HG03432 (cell line): ENCODE measurements around the gene MMP17.
A peak's percentile ranks its signal among the peaks of the same experiment; 100 is the strongest.

ENCODE experiments used
- ATAC-seq: cut with Tn5 transposase; IDR thresholded peaks from one replicate; pipeline ENCODE4 v1.9.1; 2021; ENCODE audit warnings: mild to moderate bottlenecking, moderate library complexity; ENCODE audit not compliant: unreplicated experiment

MMP17 gene

GRCh38 chr12:131847456-131847855 is 19.3 kb downstream of the MMP17 start:
- no peak for ATAC-seq

GRCh38 chr12:131848753-131849152 is 20.6 kb downstream of the MMP17 start:
- no peak for ATAC-seq

GRCh38 chr12:131849700-131850553 is 21.7 kb downstream of the MMP17 start:
- no peak for ATAC-seq

- ATAC-seq, result no peak
Measured at GRCh38 chr12:131850856-131851559, 22.8 kb downstream of the MMP17 start.

GRCh38 chr12:131851741-131852550 is 23.8 kb downstream of the MMP17 start:
- ATAC-seq, result no peak

- ATAC-seq, result peak; percentile 51
Measured at GRCh38 chr12:131852551-131853299, 24.5 kb downstream of the MMP17 start.

- ATAC-seq, result no peak
Measured at GRCh38 chr12:131853832-131854797, 25.9 kb downstream of the MMP17 start.

- ATAC-seq, result no peak
Measured at GRCh38 chr12:131854861-131855476, 26.8 kb downstream of the MMP17 start.

- no peak for ATAC-seq
Measured at GRCh38 chr12:131855521-131856142, 27.4 kb downstream of the MMP17 start.

- ATAC-seq, result no peak
Measured at GRCh38 chr12:131856366-131857097, 28.3 kb downstream of the MMP17 start.

GRCh38 chr12:131857908-131858850 is 30.0 kb downstream of the MMP17 start:
- no peak for ATAC-seq

GRCh38 chr12:131860472-131861260 is 32.5 kb downstream of the MMP17 start:
- no peak for ATAC-seq

- no peak for ATAC-seq
Measured at GRCh38 chr12:131861261-131862083, 33.3 kb downstream of the MMP17 start.

- no peak for ATAC-seq
Measured at GRCh38 chr12:131862084-131862441, 33.9 kb downstream of the MMP17 start.

- ATAC-seq, result no peak
Measured at GRCh38 chr12:131862600-131862993, 34.4 kb downstream of the MMP17 start.
